GM12878 (cell line): ENCODE data around the gene ANXA3. TPM values are rescaled to one million over a fixed set of nuclear protein-coding genes. Genes with fewer than 3 reads are reported as not detected.

Experiments used
- ATAC-seq: fragments of 200-7000 bp; cut with Tn5 transposase; 3 replicates; pipeline ENCODE4 v1.9.1; 2020; ENCODE audit warnings: mild to moderate bottlenecking, moderate library complexity
- BruUV-seq: library from RNA; stranded (reverse); fragments of 400-500 nt; replicated peaks from 2 replicates; lab custom pipeline; 2021; lab: Mats Ljungman, UMichigan
- CTCF ChIA-PET: fragments of 300-600 bp; sonication (Branson Sonifier 250); formaldehyde crosslinking; extraction: SDS; loops from one replicate; lab custom pipeline; 2021; ENCODE audit warnings: inconsistent platforms; lab: Yijun Ruan, JAX
- POLR2A ChIA-PET: fragments of 350-600 bp; formaldehyde crosslinking; extraction: SDS; loops from one replicate; lab custom pipeline; 2021; ENCODE audit warnings: inconsistent platforms; lab: Charles Lee
- RAD21 ChIA-PET: fragments of 300-600 bp; sonication (Branson Sonifier 250); formaldehyde crosslinking; loops from one replicate; lab custom pipeline; 2023; ENCODE audit warnings: antibody characterized with exemption; ENCODE audit not compliant: unreplicated experiment; lab: Charles Lee
- SMC1A ChIA-PET: fragments of 300-600 bp; sonication (Branson Sonifier 250); formaldehyde crosslinking; loops from one replicate; lab custom pipeline; 2023; ENCODE audit not compliant: unreplicated experiment, uncharacterized antibody; lab: Charles Lee
- DNase-seq: peaks from one replicate; pipeline ENCODE4 v3.0.0-alpha.2; 2011; ENCODE audit warnings: low read depth, low spot score
- FAIRE-seq: peaks from 3 replicates; lab custom pipeline; 2011; peaks lifted over from hg19 to GRCh38; lab: Jason Lieb, UNC
- H2AFZ ChIP-seq: 2 replicates; pipeline ENCODE4 v1.6.0; 2011; ENCODE audit warnings: low read depth, low read length, control low read depth; ENCODE audit not compliant: control insufficient read depth
- H3K27ac ChIP-seq: 2 replicates; pipeline ENCODE4 v1.5.1; 2011; ENCODE audit warnings: control low read depth; ENCODE audit not compliant: control insufficient read depth, insufficient read depth
- H3K27me3 ChIP-seq, 2 experiments: replicated peaks in 1 of 2; 2 replicates each; pipeline versions ENCODE4 v1.6.0 to v1.6.1; 2011; ENCODE audit warnings: low read length in 1 of 2; ENCODE audit not compliant: control insufficient read depth in 2 of 2, insufficient read depth in 2 of 2
- H3K36me3 ChIP-seq, 2 experiments: 2 replicates each; pipeline ENCODE4 v1.5.1; 2011; ENCODE audit warnings: low read length in 1 of 2; ENCODE audit not compliant: control insufficient read depth in 2 of 2, insufficient read depth in 2 of 2
- H3K4me1 ChIP-seq: 2 replicates; pipeline ENCODE4 v1.6.1; 2011; ENCODE audit warnings: mild to moderate bottlenecking, low read length, moderate library complexity, mixed read lengths; ENCODE audit not compliant: control insufficient read depth, insufficient read depth
- H3K4me2 ChIP-seq: 2 replicates; pipeline ENCODE4 v1.6.0; 2011; ENCODE audit warnings: control low read depth; ENCODE audit not compliant: control insufficient read depth, insufficient read depth
- H3K4me3 ChIP-seq: fragments of 200-600 bp; sonication (generic); 2 replicates; pipeline ENCODE4 v1.5.1; 2016
- H3K79me2 ChIP-seq: 2 replicates; pipeline ENCODE4 v1.6.0; 2011; ENCODE audit warnings: low read length; ENCODE audit not compliant: control insufficient read depth, insufficient read depth
- H3K9ac ChIP-seq: 2 replicates; pipeline ENCODE4 v1.8.0; 2011; ENCODE audit warnings: low read length, control low read depth, mixed read lengths; ENCODE audit not compliant: control insufficient read depth, insufficient read depth
- H3K9me3 ChIP-seq: replicated peaks from 3 replicates; pipeline ENCODE4 v1.5.1; 2011; ENCODE audit warnings: mild to moderate bottlenecking, low read length; ENCODE audit not compliant: control insufficient read depth, insufficient read depth
- H4K20me1 ChIP-seq: 2 replicates; pipeline ENCODE4 v1.6.0; 2011; ENCODE audit not compliant: control insufficient read depth, insufficient read depth
- BACH1 ChIP-seq: fragments of 450-650 bp; IDR thresholded peaks from 2 replicates; pipeline ENCODE4 v1.6.1; 2017; ENCODE audit warnings: mild to moderate bottlenecking, borderline replicate concordance
- MEF2A ChIP-seq: IDR thresholded peaks from 2 replicates; pipeline ENCODE4 v1.6.1; 2011; ENCODE audit warnings: low read depth, mild to moderate bottlenecking, low read length, moderate library complexity; ENCODE audit not compliant: insufficient read depth
- RAD21 ChIP-seq: IDR thresholded peaks from 2 replicates; pipeline ENCODE4 v1.6.1; 2011; ENCODE audit warnings: mild to moderate bottlenecking, low read depth, low read length, moderate library complexity; ENCODE audit not compliant: insufficient read depth
- WGBS: methylation state at CpG from one replicate; pipeline ENCODE4 v1.1.6; 2016; ENCODE audit warnings: low lambda C conversion rate; ENCODE audit not compliant: insufficient replicate concordance, insufficient coverage; ENCODE audit errors: missing lambda C conversion rate; 5-methylcytosine and 5-hydroxymethylcytosine counted together
- in situ Hi-C: fragments of 300-500 bp; cut with MboI; formaldehyde crosslinking; loops from 9 replicates; pipeline ENCODE4 v1.14.3; 2018; ENCODE audit warnings: mixed read lengths
- intact Hi-C: fragments of 100-400 bp; cut with micrococcal nuclease; formaldehyde crosslinking; loops from one replicate; pipeline ENCODE4 v1.14.2; 2022; ENCODE audit not compliant: unreplicated experiment
- polyA plus RNA-seq, 11 experiments: library from polyadenylated mRNA; depleted of rRNA in 4 of 11; unstranded in 6 of 11; stranded (reverse) in 5 of 11; fragments of >200 nt; fragmentation: Nextera tagmentation in 4 of 11; fragmentation: Illumina TruSeq in 1 of 11; extraction: Ambion mirVana in 4 of 11; extraction: Trizol in 1 of 11; gene quantifications; 1 replicate in 1 of 11; 2 replicates in 10 of 11; pipeline versions ENCODE4 v1.2.1 to v1.2.3, GENCODE V29; 2011 to 2016; ENCODE audit warnings: inconsistent platforms in 2 of 11, missing spikeins in 2 of 11, low read depth in 1 of 11
- total RNA-seq, 4 experiments: library from RNA; depleted of rRNA in 3 of 4; stranded (reverse); fragments of >200 nt in 3 of 4; fragmentation: Illumina TruSeq in 1 of 4; extraction: Trizol in 1 of 4; gene quantifications; 2 replicates each; pipeline versions ENCODE4 v1.2.1 to v1.2.3, GENCODE V29; 2013 to 2021
- TF ChIP-seq, protein P1 (sequence below), 3 experiments: IDR thresholded peaks in 2 of 3; conservative IDR thresholded peaks in 1 of 3; 2 replicates each; pipeline ENCODE4 v1.5.1; 2011; ENCODE audit warnings: low read depth in 3 of 3, low read length in 3 of 3, mild to moderate bottlenecking in 3 of 3, control low read depth in 2 of 3, moderate library complexity in 2 of 3, inconsistent platforms in 1 of 3, mixed read lengths in 1 of 3; ENCODE audit not compliant: control insufficient read depth in 2 of 3, insufficient read depth in 1 of 3; ENCODE audit errors: extremely low read depth in 1 of 3

ANXA3 gene
- total and polyA plus RNA-seq, 10 of the 15 experiments (the other 5 are each of a cell fraction or from before 2014, with no cell fraction given): 0.28 to 14.7 (median 0.91) TPM

DNA sequence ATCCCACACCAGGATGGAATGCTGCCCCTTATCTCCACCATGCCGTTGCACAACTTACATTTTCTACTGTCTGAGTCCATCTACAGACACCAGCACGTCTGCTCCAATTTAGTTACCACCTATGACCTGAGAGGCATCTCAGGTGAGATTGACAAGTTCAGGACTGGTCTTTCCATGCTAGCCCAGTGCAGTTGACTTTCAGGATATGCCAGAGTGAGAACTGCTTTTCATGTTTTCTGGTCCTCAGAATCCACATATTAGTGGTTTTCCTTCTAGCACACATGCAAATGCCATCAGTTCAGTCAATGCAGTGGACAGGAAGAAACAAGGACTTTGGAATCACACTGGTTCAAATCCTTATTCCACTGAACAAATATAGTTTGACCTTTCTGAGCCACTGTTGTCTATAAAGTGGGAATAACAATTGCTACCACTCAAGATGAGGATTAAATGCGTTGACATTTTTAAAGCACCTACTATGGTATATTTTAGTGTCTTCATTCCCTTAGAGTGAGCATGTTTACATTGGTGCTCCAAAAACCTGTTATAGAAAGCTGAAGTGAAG lies 38.1 kb upstream of the ANXA3 start:
- ChIA-PET RAD21 (interaction anchor here (1.0 kb wide), 1 partner anchor 450 kb away, joined by 3 read pairs; no protein-coding TSS in a partner anchor), POLR2A (no interaction called here), CTCF (interaction anchor here (1.3 kb wide), 1 partner anchor 12 kb away, joined by 3 read pairs; no protein-coding TSS in a partner anchor), SMC1A (interaction anchor here (0.9 to 1.0 kb wide), 2 partner anchors 11 to 32 kb away, joined by 3 read pairs; no protein-coding TSS in a partner anchor)
- Histone ChIP-seq H3K27ac (no peak overlapping the region), H3K9ac (no peak overlapping the region), H3K4me1 (no peaks in the 10 kb centered on the region), H3K4me3 (no peak overlapping the region), H4K20me1 (no peaks in the 10 kb centered on the region), H3K36me3 (no peaks in the 10 kb centered on the region), H2AFZ (no peak overlapping the region), H3K4me2 (no peak overlapping the region), H3K9me3 (no peaks in the 10 kb centered on the region; the same call in 2 of the 3 replicates), H3K27me3 (peaks cover 0 to 4% of the 10 kb centered on the region in 2 experiments; a peak in 1 of 4 replicates), H3K79me2 (no peaks in the 10 kb centered on the region)
- in situ Hi-C loops: no loop called here
- no TSS peak for BruUV-seq
- ATAC-seq (no peak), DNase-seq (no peak), FAIRE-seq (no peak)
- 0% methylated on average over 3 of the region's 3 CpGs for WGBS
- intact Hi-C loops: loop anchor here (10.0 kb wide), 1 partner anchor 549 kb away; no protein-coding TSS in a partner anchor
- no peak for TF ChIP-seq BACH1

DNA sequence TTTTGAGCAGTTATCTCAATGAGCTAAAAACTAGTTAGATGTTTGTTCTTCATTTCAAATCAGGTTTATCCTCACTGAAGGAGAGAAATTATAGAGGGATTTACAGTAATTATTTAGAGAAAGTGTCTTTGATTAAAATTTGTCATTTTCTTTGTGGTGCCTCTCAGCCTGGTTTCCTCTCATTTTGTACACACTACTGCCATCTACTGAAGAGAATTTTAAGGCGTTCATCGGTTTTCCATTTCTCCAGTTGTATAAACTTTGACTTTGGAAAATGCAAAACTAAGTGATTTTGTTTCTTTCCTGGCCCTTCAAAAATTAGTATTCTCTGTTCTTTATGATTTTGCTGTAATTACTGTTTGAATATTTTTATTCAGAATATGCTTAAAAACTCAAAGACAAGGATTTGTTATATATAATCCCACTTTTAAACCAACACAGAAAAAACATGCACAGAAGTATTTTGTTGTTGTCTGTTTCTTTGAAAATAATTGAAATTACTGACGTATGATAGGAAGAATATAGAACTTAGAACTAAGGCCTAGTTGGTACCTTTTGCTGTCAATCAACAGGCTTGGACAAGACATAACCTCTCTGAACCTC lies 34.4 kb upstream of the ANXA3 start:
- FAIRE-seq: no peak
- Histone ChIP-seq H3K4me3 (no peak overlapping the region), H2AFZ (no peak overlapping the region), H3K27ac (no peak overlapping the region), H3K27me3 (no peaks in the 10 kb centered on the region)
- intact Hi-C loops: loop anchor here (10.0 kb wide), 1 partner anchor 552 kb away; no protein-coding TSS in a partner anchor
- RAD21 ChIA-PET: interaction anchor here (1.3 kb wide), 1 partner anchor 458 kb away, joined by 5 read pairs; no protein-coding TSS in a partner anchor
- in situ Hi-C loops: no loop called here
- SMC1A ChIA-PET: no interaction called here
- TF ChIP-seq RAD21: peak; percentile 41
- TF ChIP-seq, protein P1, sequence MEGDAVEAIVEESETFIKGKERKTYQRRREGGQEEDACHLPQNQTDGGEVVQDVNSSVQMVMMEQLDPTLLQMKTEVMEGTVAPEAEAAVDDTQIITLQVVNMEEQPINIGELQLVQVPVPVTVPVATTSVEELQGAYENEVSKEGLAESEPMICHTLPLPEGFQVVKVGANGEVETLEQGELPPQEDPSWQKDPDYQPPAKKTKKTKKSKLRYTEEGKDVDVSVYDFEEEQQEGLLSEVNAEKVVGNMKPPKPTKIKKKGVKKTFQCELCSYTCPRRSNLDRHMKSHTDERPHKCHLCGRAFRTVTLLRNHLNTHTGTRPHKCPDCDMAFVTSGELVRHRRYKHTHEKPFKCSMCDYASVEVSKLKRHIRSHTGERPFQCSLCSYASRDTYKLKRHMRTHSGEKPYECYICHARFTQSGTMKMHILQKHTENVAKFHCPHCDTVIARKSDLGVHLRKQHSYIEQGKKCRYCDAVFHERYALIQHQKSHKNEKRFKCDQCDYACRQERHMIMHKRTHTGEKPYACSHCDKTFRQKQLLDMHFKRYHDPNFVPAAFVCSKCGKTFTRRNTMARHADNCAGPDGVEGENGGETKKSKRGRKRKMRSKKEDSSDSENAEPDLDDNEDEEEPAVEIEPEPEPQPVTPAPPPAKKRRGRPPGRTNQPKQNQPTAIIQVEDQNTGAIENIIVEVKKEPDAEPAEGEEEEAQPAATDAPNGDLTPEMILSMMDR (IDR thresholded peaks at IDR 0.05 in 2 of 3, conservative IDR thresholded peaks at IDR 0.05 in 1 of 3; ENCODE audit: control insufficient read depth in 2 of 3, extremely low read depth in 1 of 3, insufficient read depth in 1 of 3, low read depth in 3 of 3, low read length in 3 of 3): 0 out of 6 replicates have a peak, but pooled peaks have one; percentile 1 to 12 (median 9)
- no peak for TF ChIP-seq MEF2A
- TF ChIP-seq, all 136 proteins: peak for 2
- Histone ChIP-seq H3K36me3 (no peaks in the 10 kb centered on the region), H3K4me2 (no peak overlapping the region), H3K4me1 (no peaks in the 10 kb centered on the region), H3K9me3 (no peaks in the 10 kb centered on the region; the same call in 2 of the 3 replicates), H3K79me2 (no peaks in the 10 kb centered on the region), H3K9ac (no peak overlapping the region), H4K20me1 (no peaks in the 10 kb centered on the region)
- no peak for DNase-seq
- ChIA-PET POLR2A (interaction anchor here (0.5 kb wide), 1 partner anchor 478 kb away, joined by 3 read pairs; no protein-coding TSS in a partner anchor), CTCF (interaction anchor here (0.8 kb wide), 1 partner anchor 145 kb away, joined by 3 read pairs; no protein-coding TSS in a partner anchor)
- WGBS: 63% methylated on average over 3 of the region's 3 CpGs
- no peak for ATAC-seq
- no TSS peak for BruUV-seq
